Lower leg skin (tissue), 4 donors: ENCODE results near the gene RRP36. TPM values are rescaled to one million over a fixed set of nuclear protein-coding genes. Genes with fewer than 3 reads are reported as not detected.
A peak's percentile ranks its signal among the peaks of the same experiment; 100 is the strongest.

Experiments used
- DNase-seq, 2 donors: peaks; one replicate each; pipeline ENCODE4 v3.0.0-alpha.2; 2019; ENCODE audit warnings: low spot score in 2 of 2
- H3K4me3 ChIP-seq: fragments of 200-600 bp; sonication (generic); 2 replicates; pipeline ENCODE4 v1.5.1; 2017; ENCODE audit warnings: mild to moderate bottlenecking, low read depth; ENCODE audit not compliant: poor library complexity, severe bottlenecking
- CTCF ChIP-seq, 3 donors: fragments of 450-650 bp; IDR thresholded peaks; one replicate each; pipeline ENCODE4 v1.5.1; 2016; ENCODE audit warnings: antibody characterized with exemption in 3 of 3, mild to moderate bottlenecking in 3 of 3, moderate library complexity in 2 of 3
- POLR2A ChIP-seq, 2 donors: fragments of 450-650 bp; IDR thresholded peaks; one replicate each; pipeline ENCODE4 v1.6.1; 2016 to 2017; ENCODE audit warnings: antibody characterized with exemption in 2 of 2, mild to moderate bottlenecking in 1 of 2, moderate library complexity in 1 of 2
- WGBS, 2 donors: methylation state at CpG; one replicate each; pipeline ENCODE4 v1.1.5; 2018; 5-methylcytosine and 5-hydroxymethylcytosine counted together
- intact Hi-C: fragments of 100-400 bp; cut with DNase I; formaldehyde crosslinking; loops from one replicate; pipeline ENCODE4 v1.15.0; 2023; ENCODE audit warnings: low total_unique reads
- total RNA-seq, 4 donors: library from RNA; depleted of rRNA; stranded (reverse); fragments of >200 nt; gene quantifications; one replicate each; pipeline ENCODE4 v1.1.0, GENCODE V29; 2016

RRP36 gene, protein sequence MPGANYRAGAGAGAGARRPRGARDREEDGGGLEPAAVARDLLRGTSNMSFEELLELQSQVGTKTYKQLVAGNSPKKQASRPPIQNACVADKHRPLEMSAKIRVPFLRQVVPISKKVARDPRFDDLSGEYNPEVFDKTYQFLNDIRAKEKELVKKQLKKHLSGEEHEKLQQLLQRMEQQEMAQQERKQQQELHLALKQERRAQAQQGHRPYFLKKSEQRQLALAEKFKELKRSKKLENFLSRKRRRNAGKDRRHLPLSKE
- total RNA-seq, result 10 to 100 TPM; 38.5 to 61.9 (median 56.7) TPM

DNA sequence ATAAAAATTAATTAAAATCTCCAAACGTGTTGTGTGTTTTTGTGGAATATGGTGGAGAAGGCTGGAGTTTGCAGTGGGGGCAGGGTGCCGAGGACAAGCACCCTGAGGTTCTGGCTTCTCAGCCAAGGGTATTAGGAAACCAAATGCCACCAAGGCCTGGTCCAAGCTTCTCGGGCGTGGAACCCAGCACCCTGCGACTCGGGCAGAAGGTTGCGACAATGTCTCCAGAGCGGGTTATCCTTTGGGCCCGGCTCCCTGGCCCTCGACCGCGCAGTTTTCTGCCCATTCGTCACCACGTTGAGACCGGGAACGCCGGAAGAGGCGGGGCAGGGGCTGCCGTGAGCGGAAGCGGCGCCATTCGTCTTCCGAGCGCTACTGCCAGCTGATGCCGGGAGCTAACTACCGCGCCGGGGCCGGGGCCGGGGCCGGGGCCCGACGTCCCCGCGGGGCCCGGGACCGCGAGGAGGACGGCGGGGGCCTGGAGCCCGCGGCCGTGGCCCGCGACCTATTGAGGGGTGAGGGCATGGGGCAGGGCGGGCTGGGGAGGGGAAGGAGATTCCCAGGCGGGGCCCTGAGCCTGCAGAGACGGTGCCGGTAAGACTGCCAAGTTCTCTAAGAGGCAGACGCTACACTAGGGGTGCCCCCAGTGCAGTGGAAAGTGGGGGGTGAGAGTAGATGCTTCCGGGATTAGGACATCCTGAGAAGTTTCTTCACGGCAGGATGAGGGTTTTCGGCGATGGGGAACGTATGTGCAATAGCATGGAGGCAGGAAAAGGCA lies at the start of gene RRP36:
Gene RRP36, plus strand, starts transcription at position 354 of the 778 bp plus-strand sequence. Its CDS starts 32 bp downstream, at position 386.
- H3K4me3 ChIP-seq, result peak within 1 kb of the TSS; percentile 80
- intact Hi-C loops, result no loop called here
- no peak for TF ChIP-seq CTCF (IDR thresholded peaks at IDR 0.05)
- no peak for TF ChIP-seq POLR2A (IDR thresholded peaks at IDR 0.05)
- DNase-seq, result peak; percentile 65 to 94
- WGBS, 2 donors, result 0 to 1% methylated on average over 16 to 19 of the region's 56 CpGs

- WGBS, 2 donors, result 78 to 87% methylated on average over 3 of the region's 3 CpGs
- DNase-seq, result no peak
- TF ChIP-seq CTCF (IDR thresholded peaks at IDR 0.05), result no peak
- TF ChIP-seq POLR2A (IDR thresholded peaks at IDR 0.05), result no peak
- H3K4me3 ChIP-seq, result no peak overlapping the region
- intact Hi-C loops, result no loop called here
Measured at GRCh38 chr6:42971746-42972327, 49.6 kb upstream of the RRP36 start.

- no peak overlapping the region for H3K4me3 ChIP-seq
- no peak for DNase-seq
- intact Hi-C loops, result no loop called here
- 89 to 95% methylated on average over 3 of the region's 3 CpGs for WGBS, 2 donors
- TF ChIP-seq POLR2A (IDR thresholded peaks at IDR 0.05), result no peak
- TF ChIP-seq CTCF (IDR thresholded peaks at IDR 0.05), result no peak
Measured at GRCh38 chr6:42973926-42974325, 47.5 kb upstream of the RRP36 start.

GRCh38 chr6:42974919-42975505 lies 46.4 kb upstream of the RRP36 start:
- TF ChIP-seq CTCF (IDR thresholded peaks at IDR 0.05) (no peak), POLR2A (IDR thresholded peaks at IDR 0.05) (no peak)
- DNase-seq, result no peak
- intact Hi-C loops, result no loop called here
- 58 to 61% methylated on average over 5 of the region's 5 CpGs for WGBS, 2 donors
- H3K4me3 ChIP-seq, result no peak overlapping the region

DNA sequence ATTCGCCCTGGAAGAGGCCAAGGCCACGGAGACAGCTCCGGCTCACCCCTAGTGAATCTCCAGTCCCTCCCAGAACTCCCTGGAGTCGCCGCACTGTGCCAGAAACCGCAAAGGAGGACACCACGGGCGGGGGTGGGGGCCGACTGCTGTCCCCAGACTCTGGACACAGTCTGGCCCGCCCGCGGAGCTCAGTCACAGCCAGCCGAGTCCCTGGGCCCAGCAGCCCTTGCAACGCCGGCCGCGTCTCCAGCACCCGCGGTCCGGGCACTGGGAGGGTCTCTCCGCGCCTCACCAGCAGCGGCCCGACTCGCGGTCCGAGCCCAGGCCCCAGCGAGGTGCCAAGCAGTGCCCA lies 43.0 kb upstream of the RRP36 start:
- no peak for TF ChIP-seq POLR2A (IDR thresholded peaks at IDR 0.05)
- TF ChIP-seq CTCF (IDR thresholded peaks at IDR 0.05), result no peak
- DNase-seq, result peak in 1 of 2 donors; percentile 85
- peak overlapping the region; percentile 81 for H3K4me3 ChIP-seq
- WGBS, 2 donors, result 0% methylated on average over 3 to 13 of the region's 28 CpGs
- intact Hi-C loops, result no loop called here
